ENCODE measurements around the gene TTYH3.
"Not testable (repeated sequence)": the region's sequence is repeated elsewhere in the genome, so short reads cannot be mapped to it uniquely, and the experiment has no call there.

GRCh38 chr7:2691932-2692439, 60.2 kb downstream of the TTYH3 start:
- not testable (repeated sequence) for TF ChIP-seq CTCF (conservative IDR thresholded peaks at IDR 0.05; ENCODE audit: low read length); EZH2phosphoT487 (IDR thresholded peaks at IDR 0.05; ENCODE audit: borderline replicate concordance, low read depth, low read length)

All from OCI-LY7 (cell line).